ENCODE measurements around the gene CRTC1.
"Not testable (repeated sequence)": the region's sequence is repeated elsewhere in the genome, so short reads cannot be mapped to it uniquely, and the experiment has no call there.

Gene CRTC1

DNA sequence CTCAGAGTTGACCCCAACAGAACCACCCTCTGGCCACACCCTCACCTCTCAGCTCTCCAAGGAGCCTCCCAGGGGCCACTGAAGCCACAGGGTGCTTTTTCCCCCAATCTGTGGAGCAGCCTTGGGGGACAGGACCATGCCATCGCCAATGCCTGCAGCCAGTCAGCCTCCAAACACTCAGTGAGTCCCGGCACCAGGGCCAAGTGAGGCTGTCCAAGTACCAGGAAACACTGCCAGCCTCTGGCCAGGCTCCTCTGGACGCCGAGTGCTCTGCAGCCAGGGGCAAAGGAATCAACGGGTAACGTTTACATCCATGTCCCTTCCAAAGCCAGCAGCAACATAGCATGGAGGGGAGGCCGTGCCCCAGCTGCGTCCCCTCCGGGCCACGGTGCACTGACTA, 117.2 kb downstream of the CRTC1 start:
- no peak for DNase-seq (ENCODE audit: low spot score)

DNA sequence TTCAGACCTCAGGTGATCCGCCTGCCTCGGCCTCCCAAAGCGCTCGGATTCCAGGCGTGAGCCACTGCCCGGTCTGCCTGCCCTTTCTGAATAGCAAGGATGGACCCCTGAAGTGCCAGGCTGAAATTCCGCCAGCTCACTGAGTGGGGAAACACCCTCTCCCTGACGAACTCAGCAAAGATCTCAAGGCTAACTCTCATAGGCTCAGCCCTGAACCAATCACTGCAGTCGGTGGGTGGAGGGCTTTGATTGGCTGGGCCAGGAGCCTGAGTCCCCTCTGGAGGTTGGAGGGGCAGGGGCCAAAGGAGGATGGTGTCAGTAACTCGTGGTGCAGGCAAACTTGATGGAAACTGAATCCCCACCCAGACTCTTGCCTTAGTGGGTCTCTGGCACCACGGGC, 118.9 kb downstream of the CRTC1 start:
- peak; percentile 3 for DNase-seq (ENCODE audit: low spot score)

DNA sequence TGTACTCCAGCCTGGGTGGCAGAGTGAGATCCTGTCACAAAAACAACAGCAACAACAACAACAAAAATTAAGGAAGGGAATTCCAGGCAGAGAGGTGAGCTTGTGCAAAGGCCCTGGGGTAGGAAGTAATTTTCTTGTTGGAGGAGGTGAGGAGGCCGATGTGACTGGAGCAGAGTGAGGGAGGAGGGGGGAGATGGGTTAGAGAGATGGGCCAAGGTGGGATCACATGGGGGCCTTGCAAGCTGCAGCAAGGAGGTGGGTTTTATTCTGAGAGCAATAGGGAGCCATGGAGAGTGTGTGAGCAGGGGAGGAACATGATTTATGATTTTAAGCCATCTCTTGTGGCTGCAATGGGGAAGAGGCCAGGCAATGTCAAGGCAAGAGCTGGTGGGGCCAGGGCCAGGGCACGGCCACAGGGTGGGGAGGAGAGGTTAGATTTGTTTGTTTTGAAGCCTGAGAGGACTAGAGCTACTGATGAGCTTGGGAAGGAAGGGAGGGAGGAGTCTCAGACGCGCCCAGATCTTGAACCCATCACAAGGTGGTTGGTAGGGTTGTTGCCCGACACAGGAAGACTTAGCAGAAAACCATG, 120.2 kb downstream of the CRTC1 start:
- DNase-seq (ENCODE audit: low spot score), result peak; percentile 2

DNA sequence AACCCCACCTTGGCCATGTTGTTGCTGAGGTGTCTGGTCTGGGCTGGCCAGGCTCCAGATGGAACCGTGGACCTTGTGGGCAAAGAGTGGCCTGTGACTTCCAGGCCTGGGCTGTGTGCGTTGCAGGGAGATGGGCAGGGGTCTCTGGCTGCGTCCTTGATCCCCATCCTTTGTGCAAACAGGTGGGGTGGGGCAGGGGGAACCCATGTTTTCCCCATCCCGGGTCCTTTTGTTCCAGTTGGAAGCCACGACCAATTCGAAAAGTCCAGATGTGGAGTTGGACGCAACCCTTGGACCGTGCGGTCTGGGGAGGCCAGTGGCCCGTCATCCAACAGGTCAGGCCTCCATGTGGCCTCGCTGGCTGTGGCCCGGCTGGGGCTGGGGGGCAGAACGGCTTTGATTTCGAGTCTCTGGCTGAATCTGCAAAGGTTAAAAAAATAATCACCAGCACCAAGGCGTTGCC, 120.7 kb downstream of the CRTC1 start:
- peak; percentile 5 for DNase-seq (ENCODE audit: low spot score)

DNA sequence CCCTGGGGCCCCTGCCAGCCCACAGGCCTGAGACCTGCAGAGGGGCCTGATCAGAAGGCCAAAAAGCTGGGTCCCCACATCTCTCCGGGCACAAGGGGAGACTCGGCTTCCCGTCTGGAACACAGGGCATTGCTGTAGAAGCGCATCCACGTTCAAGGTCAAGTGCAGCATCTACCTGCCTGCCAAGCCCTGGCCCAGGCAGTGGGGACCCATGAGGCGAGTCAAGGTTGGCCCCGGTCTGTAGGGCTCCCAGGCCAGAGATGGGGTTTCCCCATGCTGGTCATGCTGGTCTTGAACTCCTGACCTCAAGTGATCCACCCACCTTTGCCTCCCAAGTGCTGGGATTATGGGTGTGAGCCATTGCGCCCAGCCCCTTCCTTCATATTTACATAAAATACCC, 121.2 kb downstream of the CRTC1 start:
- no peak for DNase-seq (ENCODE audit: low spot score)

DNA sequence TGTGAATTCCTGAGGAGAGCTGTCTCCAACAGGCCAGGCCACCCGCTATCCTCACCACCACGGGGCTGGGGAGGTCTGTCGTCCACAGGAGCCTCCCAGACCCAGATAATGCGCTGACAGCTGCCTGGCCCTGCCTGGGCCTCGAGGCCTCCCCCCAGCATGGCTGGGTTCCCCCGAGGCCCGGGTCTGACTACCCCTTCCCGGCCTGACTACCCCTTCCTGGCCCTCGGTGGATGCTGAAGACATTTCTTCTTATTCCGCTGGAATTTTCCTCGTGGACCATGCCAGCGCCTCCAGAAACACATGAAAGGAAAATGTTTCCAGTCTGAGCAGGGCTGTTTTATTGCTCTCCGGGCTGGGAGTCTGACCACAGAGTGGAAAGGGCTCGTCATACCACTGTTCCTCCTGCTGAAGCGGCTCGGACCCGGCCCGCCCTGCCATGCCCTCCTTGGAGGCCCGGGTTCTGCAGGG, 124.4 kb downstream of the CRTC1 start:
- peak; percentile 75 for DNase-seq (ENCODE audit: low spot score)

DNA sequence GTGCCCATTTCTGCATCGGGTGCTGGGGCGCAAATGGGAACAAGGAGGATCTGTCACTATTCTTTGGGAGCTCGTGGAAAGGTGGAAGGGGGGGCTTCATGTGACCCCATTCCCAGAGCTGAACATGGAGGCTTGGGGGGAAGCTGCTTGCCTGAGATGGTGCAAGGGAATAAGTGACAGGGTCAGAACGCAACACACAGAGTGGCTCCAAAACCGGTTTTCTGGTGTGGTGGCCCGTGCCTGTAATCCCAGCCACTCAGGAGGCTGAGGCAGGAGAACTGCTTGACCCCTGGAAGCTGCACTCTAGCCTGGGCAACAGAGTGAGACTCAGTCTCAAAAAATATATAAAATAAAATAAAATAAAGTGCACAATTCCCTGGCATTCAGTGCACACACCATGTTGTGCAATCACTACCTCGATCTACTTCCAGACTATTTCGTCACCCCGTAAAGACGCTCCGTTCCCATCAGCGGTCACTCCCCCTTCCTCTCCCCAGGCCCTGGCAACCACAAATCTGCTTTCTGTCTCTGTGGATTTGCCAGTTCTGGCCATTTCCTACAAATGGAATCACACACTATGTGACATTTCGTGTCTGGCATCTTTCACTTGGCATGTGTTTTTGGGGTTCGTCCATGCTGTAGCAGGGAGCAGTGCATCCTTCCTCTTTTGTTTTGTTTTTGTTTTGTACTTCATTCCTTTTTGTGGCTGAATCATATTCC, 125.8 kb downstream of the CRTC1 start:
- peak; percentile 82 for DNase-seq (ENCODE audit: low spot score)

DNA sequence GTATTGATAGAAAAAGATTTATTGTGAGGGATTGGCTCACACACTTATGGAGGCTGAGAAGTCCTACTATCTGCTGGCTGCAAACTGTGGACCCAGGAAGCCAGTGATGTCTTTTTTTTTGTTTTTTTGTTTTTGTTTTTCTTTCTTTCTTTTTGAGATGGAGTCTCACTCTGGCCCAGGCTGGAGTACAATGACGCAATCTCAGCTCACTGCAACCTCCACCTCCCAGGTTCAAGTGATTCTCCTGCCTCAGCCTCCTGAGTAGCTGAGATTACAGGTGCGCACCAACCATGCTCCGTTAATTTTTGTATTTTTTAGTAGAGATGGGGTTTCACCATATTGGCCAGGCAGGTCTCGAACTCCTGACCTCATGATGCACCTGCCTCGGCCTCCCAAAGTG, 128.2 kb downstream of the CRTC1 start:
- DNase-seq (ENCODE audit: low spot score), result not testable (repeated sequence)

DNA sequence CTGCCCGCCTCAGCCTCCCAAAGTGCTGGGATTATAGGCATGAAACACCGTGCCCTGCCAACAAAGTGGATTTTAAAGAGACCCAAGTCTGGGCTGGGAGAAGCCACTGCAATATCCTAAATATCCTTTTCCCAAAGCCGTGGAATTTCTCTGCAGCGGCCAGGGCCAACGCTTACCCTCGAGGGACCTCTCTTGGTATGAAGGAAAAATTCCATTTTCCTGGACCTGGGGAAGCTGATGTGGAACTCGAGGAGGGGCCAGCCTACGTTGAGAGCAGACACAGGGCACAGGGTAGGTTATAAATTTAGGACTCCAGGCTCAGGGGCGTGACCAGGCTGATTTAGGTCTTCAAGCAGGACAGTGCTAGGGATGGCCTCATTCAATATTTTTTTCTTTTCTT, 130.6 kb downstream of the CRTC1 start:
- peak; percentile 64 for DNase-seq (ENCODE audit: low spot score)

DNA sequence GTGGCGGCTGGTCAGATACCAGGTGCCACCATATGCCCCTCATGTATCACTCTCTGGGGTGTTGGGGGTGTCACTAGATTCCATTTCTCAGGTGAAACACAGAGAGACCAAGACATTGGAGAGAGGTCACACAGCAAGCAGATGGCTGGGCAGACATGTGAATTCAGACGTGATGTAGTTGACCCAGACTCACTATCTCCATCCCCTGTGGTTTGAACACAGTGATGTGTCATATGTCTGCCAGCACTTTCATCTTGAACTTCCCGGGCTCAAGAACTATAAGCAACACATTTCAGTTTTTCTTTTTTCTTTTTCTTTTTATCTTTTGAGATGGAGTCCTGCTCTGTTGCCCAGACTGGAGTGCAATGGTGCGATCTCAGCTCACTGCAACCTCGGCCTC, 132.2 kb downstream of the CRTC1 start:
- no peak for DNase-seq (ENCODE audit: low spot score)

DNA sequence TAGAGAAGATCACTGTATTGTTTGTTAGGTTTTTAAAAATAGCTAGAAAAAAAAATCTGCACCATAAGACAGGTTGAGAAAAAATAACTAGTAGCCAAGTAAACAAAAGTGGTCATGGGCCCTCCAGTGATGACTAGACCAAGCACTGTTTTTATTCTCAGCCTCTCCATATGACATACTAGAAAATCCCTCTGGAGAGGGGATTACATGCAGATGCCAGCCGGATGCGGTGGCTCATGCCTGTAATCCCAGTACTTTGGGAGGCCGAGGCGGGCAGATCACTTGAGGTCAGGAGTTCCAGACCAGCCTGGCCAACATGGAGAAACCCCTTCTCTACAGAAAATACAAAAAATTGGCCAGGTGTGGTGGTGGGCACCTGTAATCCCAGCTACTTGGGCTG, 133.2 kb downstream of the CRTC1 start:
- not testable (repeated sequence) for DNase-seq (ENCODE audit: low spot score)

DNA sequence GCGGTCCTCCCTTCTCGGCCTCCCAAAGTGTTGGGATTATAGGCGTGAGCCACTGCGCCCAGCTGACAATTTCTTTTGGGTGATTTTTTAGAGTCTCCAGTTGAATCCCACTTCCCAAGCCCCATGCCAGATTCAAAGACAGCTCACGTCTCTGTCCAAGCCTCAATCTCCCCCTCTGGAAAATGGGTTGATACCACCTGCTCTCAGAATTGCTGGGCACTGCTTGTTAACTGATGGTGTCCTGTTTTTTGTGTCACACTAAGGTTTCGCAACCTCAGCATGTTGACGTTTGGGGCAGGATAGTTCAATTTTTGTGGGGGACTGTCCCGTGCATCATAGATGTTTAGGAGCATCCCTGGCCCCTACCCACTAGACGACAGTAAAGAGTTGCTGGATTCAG, 134.1 kb downstream of the CRTC1 start:
- DNase-seq (ENCODE audit: low spot score), result no peak

DNA sequence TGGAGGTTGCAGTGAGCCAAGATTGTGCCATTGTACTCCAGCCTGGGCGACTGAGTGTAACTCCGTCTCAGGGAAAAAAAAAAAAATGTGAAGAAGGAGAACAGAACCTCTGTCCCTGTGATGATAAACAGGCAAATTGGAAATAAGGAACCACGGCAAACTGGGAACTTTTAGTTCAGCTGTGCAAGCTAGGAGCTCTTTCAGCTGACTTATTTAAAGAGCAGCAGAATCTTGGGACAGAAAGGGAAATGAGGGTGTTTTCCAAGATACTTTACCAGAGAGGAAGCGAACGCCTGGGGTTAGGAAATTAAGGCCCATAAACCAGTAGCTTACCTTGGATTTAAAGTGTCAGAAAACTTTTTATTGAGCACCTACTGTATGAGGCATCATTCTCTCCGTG, 145.3 kb downstream of the CRTC1 start:
- no peak for DNase-seq (ENCODE audit: low spot score)

DNA sequence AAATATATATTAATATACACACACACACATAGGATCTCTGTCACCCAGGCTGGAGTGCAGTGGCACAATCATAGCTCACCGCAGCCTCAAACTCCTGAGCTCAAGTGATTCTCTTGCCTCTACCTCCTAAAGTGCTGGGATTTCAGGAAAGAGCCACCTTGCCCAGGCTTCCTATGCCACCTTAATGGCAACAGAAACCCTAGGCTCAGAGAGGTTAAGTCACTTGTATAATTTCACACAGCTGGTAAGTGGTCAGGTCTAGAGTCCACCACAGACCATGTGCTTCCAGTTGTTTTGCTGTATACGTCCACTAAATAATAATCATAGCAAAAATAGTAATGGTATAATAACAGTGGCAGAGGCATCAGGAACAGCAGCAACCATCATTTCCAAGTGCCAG, 147.0 kb downstream of the CRTC1 start:
- DNase-seq (ENCODE audit: low spot score), result no peak

DNA sequence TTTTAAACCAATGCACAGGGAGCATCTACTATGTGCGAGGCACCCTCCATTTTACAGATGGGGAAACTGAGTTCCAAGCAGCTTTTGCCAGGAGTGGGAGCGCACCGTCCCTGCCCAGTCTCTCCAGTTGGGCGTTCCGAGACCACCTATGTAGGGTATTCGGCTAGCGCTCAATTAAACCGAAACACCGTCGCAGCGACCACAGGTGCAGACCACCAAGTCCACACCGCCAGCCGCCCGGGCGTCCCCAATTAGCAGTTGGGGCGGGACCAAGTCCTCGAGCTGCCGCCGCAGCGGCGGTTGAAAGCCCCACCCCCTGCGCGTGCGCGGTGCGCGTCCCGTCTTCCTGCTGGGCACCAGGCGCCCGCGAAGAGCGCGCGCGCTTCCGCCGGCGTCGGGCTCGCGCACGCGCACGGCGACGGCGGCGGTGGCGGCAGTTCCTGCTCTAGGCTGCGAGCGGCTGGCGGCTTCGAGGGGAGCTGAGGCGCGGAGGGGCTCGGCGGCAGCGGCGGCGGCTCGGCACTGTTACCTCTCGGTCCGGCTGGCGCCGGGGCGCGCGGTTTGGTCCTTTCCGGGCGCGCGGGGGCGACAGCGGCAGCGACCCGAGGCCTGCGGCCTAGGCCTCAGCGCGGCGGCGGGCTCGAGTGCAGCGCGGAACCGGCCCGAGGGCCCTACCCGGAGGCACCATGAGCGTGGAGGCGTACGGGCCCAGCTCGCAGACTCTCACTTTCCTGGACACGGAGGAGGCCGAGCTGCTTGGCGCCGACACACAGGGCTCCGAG, 148.2 kb downstream of the CRTC1 start, which contains the start of gene UPF1:
UPF1 (plus strand) TSS at position 436 of the 782 bp plus-strand sequence; CDS start at position 687, 251 bp downstream.
- DNase-seq (ENCODE audit: low spot score), result peak; percentile 99

Data from AG20443 (cell line).